HG02588 (cell line): ENCODE measurements around the gene AGBL1.
"Not testable (repeated sequence)": the region's sequence is repeated elsewhere in the genome, so short reads cannot be mapped to it uniquely, and the experiment has no call there.

Experiments used
- ATAC-seq: cut with Tn5 transposase; IDR thresholded peaks from one replicate; pipeline ENCODE4 v1.9.1; 2021; ENCODE audit warnings: mild to moderate bottlenecking, moderate library complexity; ENCODE audit not compliant: unreplicated experiment

The AGBL1 gene

GRCh38 chr15:86082619-86083380 is 3.1 kb downstream of the AGBL1 start:
- ATAC-seq, result no peak

GRCh38 chr15:86087808-86088207 is 8.1 kb downstream of the AGBL1 start:
- ATAC-seq, result no peak

- no peak for ATAC-seq
These were observed 9.8 kb downstream of the AGBL1 start for GRCh38 chr15:86089422-86089821.

DNA sequence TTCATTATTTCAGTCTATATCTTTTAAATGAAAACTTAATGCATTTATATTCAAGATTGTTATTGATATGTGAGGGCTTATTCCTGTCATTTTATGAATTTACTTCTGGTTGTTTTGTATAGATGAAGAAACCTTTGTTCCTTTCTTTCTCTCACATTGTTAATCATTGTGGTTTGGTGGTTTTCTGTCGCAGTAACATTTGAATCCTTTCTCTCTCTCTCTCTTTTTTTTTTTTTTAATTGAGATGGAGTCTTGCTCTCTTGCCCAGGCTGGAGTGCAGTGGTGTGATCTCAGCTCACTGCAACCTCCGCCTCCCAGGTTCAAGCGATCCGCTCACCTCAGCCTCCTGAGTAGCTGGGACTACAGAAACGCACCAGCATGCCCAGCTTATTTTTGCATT is 22.1 kb downstream of the AGBL1 start:
- ATAC-seq, result no peak

GRCh38 chr15:86103825-86104224 is 24.2 kb downstream of the AGBL1 start:
- ATAC-seq, result no peak

DNA sequence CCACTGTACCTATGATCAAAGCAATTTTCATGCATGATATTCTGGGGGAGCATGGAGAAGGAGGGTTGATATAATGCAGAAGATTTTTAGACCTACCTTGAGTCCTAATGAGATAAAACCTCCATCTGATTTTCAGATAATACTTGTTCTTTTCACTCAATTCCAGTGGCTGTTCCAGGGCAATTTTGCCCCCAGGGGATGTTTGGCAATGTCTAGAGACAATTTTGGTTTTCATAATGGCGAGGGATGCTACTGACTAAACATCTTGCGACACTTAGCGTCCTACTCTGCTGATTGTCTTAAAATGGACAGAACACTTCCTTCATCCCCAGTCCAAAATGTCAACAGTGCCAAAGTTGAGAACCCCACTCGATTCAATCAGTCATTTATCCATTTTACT is 26.6 kb downstream of the AGBL1 start:
- ATAC-seq, result no peak

- no peak for ATAC-seq
These were observed 35.6 kb downstream of the AGBL1 start for GRCh38 chr15:86115145-86115801.

GRCh38 chr15:86121568-86122225 is 42.0 kb downstream of the AGBL1 start:
- ATAC-seq, result no peak

- not testable (repeated sequence) for ATAC-seq
These were observed 43.2 kb downstream of the AGBL1 start for GRCh38 chr15:86122691-86123391.

DNA sequence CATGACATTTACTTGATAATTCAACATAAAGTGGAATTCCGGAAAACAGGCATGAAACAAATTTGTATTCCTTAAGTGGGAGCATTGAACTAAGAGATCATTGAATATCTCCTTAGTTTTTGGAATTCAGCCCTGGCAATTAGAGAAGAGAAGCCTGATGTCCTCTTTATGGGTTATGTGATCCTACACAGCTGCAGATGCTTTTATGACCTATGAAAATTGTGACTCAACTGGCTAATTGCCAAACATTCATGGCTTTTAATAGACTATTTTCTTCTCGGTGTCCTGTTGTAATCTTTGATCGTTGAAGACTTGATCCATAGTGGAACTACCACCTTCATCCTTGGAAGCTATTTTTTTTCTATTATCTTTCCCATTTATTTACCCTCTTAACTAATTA is 46.1 kb downstream of the AGBL1 start:
- no peak for ATAC-seq

DNA sequence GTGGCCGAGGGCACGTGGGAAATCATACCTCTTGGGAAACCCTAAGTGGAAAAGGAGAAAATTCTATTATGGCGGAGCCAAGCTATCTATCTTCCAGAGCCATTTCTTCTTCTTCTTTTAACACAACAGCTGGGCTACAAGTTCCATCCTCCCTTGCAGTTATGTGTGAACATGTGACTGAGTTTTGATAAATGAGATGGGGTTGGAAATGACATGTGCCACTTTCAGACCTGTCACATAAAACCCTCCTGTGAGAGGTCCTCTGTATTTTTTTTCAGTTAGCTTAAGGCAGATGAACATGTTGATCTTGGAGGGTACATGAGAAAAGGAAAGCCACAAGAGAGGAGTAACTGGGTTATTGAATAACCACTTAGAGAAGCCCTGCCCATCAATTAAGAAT is 47.9 kb downstream of the AGBL1 start:
- no peak for ATAC-seq

GRCh38 chr15:86135041-86135440 is 55.4 kb downstream of the AGBL1 start:
- ATAC-seq, result no peak

DNA sequence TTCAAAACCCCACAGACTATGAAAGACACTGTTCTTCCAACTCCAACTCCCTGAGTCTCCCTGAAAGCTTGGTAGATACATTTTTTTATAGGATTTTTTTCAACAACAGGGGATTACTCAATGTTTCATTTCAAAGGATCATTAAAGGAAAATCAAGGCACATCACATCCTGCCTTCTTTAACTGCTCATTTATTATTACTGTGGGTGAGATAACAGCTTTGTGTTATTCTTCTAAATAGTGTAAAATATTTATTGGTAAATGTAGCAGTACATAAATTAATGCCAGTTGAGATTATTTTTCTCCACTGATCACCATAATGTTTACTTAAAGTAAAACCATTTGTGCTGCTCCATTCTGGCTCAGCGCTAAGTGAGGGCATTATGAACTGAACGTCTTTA is 57.2 kb downstream of the AGBL1 start:
- no peak for ATAC-seq

DNA sequence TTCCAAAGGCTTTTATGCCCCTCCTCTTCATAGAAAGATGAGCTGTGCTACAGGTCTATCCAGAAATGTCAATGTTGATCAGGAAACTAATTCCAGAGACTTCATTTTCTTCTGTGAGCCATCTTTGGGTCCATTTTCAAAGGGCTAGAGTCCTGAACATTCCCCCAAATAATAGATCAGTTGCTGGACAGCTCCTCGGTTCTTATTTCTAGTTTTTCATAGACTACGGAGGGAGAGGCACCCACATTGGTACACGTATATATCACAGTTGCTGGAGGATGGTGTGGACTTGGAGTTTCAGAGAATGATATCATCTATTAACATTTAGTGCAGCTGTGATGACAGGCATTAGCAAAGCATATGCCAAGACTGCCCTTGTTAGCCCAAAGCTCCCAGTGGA is 59.1 kb downstream of the AGBL1 start:
- no peak for ATAC-seq

DNA sequence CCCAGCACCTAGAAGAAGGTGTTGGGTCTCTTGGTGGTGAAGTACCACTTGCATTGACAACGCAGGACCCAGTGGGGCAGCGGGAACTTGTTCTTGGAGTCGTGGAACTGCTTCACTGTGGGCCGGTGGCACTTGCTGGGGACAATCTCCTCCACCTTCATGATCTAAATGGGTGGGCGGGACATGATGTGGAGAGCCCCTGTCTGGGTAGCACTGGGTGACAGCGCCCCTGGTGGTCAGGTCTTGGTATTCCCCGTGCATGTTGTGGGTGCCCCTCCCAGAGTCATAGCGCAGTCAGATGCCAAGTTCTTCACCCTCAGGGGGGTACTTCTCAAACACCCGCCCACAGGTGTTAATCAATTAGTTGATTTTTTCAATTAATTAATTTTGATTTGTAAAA is 60.2 kb downstream of the AGBL1 start:
- no peak for ATAC-seq

- ATAC-seq, result no peak
These were observed 75.0 kb downstream of the AGBL1 start for GRCh38 chr15:86154705-86155104.

DNA sequence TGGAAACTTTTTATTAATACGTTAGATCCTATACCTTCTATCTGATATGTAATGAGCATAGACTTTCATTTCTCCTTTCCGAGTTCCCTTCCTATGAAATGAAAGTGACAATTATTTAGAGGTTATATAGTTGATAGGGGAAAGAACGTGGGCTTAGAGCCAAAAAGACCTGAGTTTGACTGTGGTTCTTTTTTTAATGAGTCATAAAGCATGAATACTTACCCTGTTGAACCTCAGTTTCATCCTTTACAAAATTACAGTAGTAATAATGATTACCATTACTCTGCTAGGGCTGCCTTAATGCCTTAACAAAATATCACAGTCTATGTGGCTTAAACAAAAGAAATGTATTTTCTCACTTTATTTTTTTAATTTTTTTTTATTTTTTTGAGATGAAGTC is 75.9 kb downstream of the AGBL1 start:
- ATAC-seq, result no peak

GRCh38 chr15:86157606-86158293 is 78.1 kb downstream of the AGBL1 start:
- no peak for ATAC-seq

DNA sequence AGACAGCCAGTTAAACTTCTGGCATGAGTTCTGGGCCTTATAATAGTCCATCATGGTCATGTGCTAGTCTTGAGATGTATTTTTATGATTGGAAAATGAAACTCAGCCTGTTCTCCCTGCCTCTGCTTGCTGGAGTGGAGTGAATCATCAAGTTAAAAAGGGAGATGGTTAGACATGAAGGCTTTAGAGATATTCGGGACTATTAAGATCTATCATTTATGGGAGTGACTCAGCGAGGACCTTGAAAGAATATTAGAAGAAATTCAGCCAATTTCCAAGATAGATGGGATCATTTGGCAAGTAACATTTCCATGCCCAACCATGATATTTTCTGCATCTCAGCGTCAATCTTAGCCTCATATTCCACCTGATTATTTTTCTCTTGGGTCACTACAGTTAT is 79.8 kb downstream of the AGBL1 start:
- no peak for ATAC-seq

- no peak for ATAC-seq
These were observed 81.6 kb downstream of the AGBL1 start for GRCh38 chr15:86161250-86161649.

DNA sequence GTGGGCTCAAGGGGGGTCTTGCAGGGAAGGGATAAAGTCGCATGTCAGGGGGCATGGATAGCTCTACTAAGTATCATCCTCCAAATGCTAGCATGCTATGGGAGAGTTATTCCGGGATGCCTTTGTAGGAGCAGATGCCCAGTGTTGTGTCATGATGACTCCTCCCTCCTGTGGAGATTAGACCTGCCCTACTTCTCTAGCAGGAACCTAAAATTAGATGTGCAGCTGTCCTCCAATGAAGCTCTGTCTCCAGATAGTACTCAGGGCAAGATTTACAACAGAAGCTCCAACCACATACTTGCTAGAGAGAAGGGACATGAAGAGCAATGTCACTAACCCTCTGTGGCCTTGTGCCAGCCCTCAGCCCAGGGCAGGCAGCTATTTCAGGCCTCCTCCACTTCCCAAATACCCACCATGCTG is 82.5 kb downstream of the AGBL1 start:
- ATAC-seq, result no peak
